ENCODE measurements around the gene ETV7. TPM values are rescaled to one million over a fixed set of nuclear protein-coding genes. Genes with fewer than 3 reads are reported as not detected.

Gene ETV7
- total RNA-seq, 5 donors from 2014 or later (not counting 1 experiment from before 2014, with no cell fraction given), result 0.44 to 3.3 (median 1.1) TPM

- POLR2A ChIA-PET, result interaction anchor here in 1 of 2 donors (0.6 kb wide), 1 partner anchor 412 kb away, joined by 3 read pairs; no protein-coding TSS in a partner anchor
- H3K27me3 ChIP-seq (replicated peaks in 1 of 2; ENCODE audit: control insufficient read depth in 2 of 2, extremely low read depth in 1 of 2, insufficient read depth in 2 of 2, low read length in 1 of 2), result peaks cover 0 to 6% of the 10 kb centered on the region in 2 experiments
- no peaks in the 10 kb centered on the region for H3K9me3 Mint-ChIP-seq
- H3K27ac Mint-ChIP-seq, result no peak overlapping the region
- peaks cover 0 to 14% of the 10 kb centered on the region in 2 donors for H3K27me3 Mint-ChIP-seq
- no peak overlapping the region for H3K27ac ChIP-seq (ENCODE audit: low read length)
- ATAC-seq (replicated peaks in 1 of 4), result no peak
- H3K36me3 ChIP-seq (ENCODE audit: control insufficient read depth in 2 of 2, extremely low read depth in 1 of 2, insufficient read depth in 1 of 2, low read length in 1 of 2), result no peaks in the 10 kb centered on the region
- 92% methylated on average over 9 of the region's 9 CpGs for WGBS (ENCODE audit: insufficient coverage)
- H3K4me3 ChIP-seq (ENCODE audit: control insufficient read depth in 1 of 2, extremely low read depth in 1 of 2, low read length in 1 of 2), result no peak overlapping the region
- H3K4me3 Mint-ChIP-seq, result no peak overlapping the region
- no peaks in the 10 kb centered on the region for H3K4me1 Mint-ChIP-seq
- H3K36me3 Mint-ChIP-seq, result peaks cover 23% of the 10 kb centered on the region
- CTCF ChIA-PET, result no interaction called here
- no peaks in the 10 kb centered on the region for H3K9me3 ChIP-seq
- no peaks in the 10 kb centered on the region for H3K4me1 ChIP-seq (ENCODE audit: control insufficient read depth in 1 of 2, extremely low read depth in 1 of 2, insufficient read depth in 2 of 2, low read length in 2 of 2)
- no peak for DNase-seq
These were observed 16.3 kb downstream of the ETV7 start for GRCh38 chr6:36371211-36371610.

GRCh38 chr6:36370638-36371037 is 16.8 kb downstream of the ETV7 start:
- H3K27ac ChIP-seq (ENCODE audit: low read length), result no peak overlapping the region
- Mint-ChIP-seq H3K36me3 (peaks cover 20% of the 10 kb centered on the region), H3K4me3 (no peak overlapping the region), H3K4me1 (no peaks in the 10 kb centered on the region), H3K27me3 (peaks cover 0 to 14% of the 10 kb centered on the region in 2 donors), H3K27ac (no peak overlapping the region), H3K9me3 (no peaks in the 10 kb centered on the region)
- no peaks in the 10 kb centered on the region for H3K9me3 ChIP-seq
- no peaks in the 10 kb centered on the region for H3K36me3 ChIP-seq (ENCODE audit: control insufficient read depth in 2 of 2, extremely low read depth in 1 of 2, insufficient read depth in 1 of 2, low read length in 1 of 2)
- WGBS (ENCODE audit: insufficient coverage), result no CpG with 5 or more reads among the region's 2 CpGs
- ChIA-PET POLR2A (interaction anchor here in 1 of 2 donors (0.6 kb wide), 1 partner anchor 413 kb away, joined by 3 read pairs; no protein-coding TSS in a partner anchor), CTCF (interaction anchor here in 1 of 2 donors (0.6 kb wide), 1 partner anchor 329 kb away, joined by 8 read pairs; no protein-coding TSS in a partner anchor)
- DNase-seq (no peak), ATAC-seq (replicated peaks in 1 of 4) (no peak)
- peaks cover 0 to 6% of the 10 kb centered on the region in 2 experiments for H3K27me3 ChIP-seq (replicated peaks in 1 of 2; ENCODE audit: control insufficient read depth in 2 of 2, extremely low read depth in 1 of 2, insufficient read depth in 2 of 2, low read length in 1 of 2)
- H3K4me3 ChIP-seq (ENCODE audit: control insufficient read depth in 1 of 2, extremely low read depth in 1 of 2, low read length in 1 of 2), result no peak overlapping the region
- H3K4me1 ChIP-seq (ENCODE audit: control insufficient read depth in 1 of 2, extremely low read depth in 1 of 2, insufficient read depth in 2 of 2, low read length in 2 of 2), result no peaks in the 10 kb centered on the region

- no peaks in the 10 kb centered on the region for H3K9me3 ChIP-seq
- ATAC-seq (replicated peaks in 1 of 4) (no peak), DNase-seq (peak in 1 of 35 experiments; percentile 10)
- POLR2A ChIA-PET, result no interaction called here
- CTCF ChIA-PET, result no interaction called here
- Mint-ChIP-seq H3K9me3 (no peaks in the 10 kb centered on the region), H3K36me3 (peaks cover 20% of the 10 kb centered on the region), H3K4me3 (no peak overlapping the region), H3K4me1 (no peaks in the 10 kb centered on the region), H3K27me3 (peaks cover 0 to 14% of the 10 kb centered on the region in 2 donors), H3K27ac (no peak overlapping the region)
- H3K27ac ChIP-seq (ENCODE audit: low read length), result no peak overlapping the region
- H3K36me3 ChIP-seq (ENCODE audit: control insufficient read depth in 2 of 2, extremely low read depth in 1 of 2, insufficient read depth in 1 of 2, low read length in 1 of 2), result no peaks in the 10 kb centered on the region
- H3K27me3 ChIP-seq (replicated peaks in 1 of 2; ENCODE audit: control insufficient read depth in 2 of 2, extremely low read depth in 1 of 2, insufficient read depth in 2 of 2, low read length in 1 of 2), result peaks cover 0 to 6% of the 10 kb centered on the region in 2 experiments
- WGBS (ENCODE audit: insufficient coverage), result 95% methylated on average over 11 of the region's 14 CpGs
- no peak overlapping the region for H3K4me3 ChIP-seq (ENCODE audit: control insufficient read depth in 1 of 2, extremely low read depth in 1 of 2, low read length in 1 of 2)
- no peaks in the 10 kb centered on the region for H3K4me1 ChIP-seq (ENCODE audit: control insufficient read depth in 1 of 2, extremely low read depth in 1 of 2, insufficient read depth in 2 of 2, low read length in 2 of 2)
These were observed 18.3 kb downstream of the ETV7 start for GRCh38 chr6:36368921-36369865.

GRCh38 chr6:36368421-36368820 is 19.0 kb downstream of the ETV7 start:
- CTCF ChIA-PET, result interaction anchor here in 1 of 2 donors (0.8 kb wide), 1 partner anchor 27 kb away, joined by 3 read pairs; no protein-coding TSS in a partner anchor
- H3K27me3 Mint-ChIP-seq, result peaks cover 0 to 14% of the 10 kb centered on the region in 2 donors

GRCh38 chr6:36367743-36368142 is 19.7 kb downstream of the ETV7 start:
- H3K27ac Mint-ChIP-seq, result no peak overlapping the region
- H3K27me3 ChIP-seq (replicated peaks in 1 of 2; ENCODE audit: control insufficient read depth in 2 of 2, extremely low read depth in 1 of 2, insufficient read depth in 2 of 2, low read length in 1 of 2), result peaks cover 0 to 6% of the 10 kb centered on the region in 2 experiments
- H3K36me3 ChIP-seq (ENCODE audit: control insufficient read depth in 2 of 2, extremely low read depth in 1 of 2, insufficient read depth in 1 of 2, low read length in 1 of 2), result no peaks in the 10 kb centered on the region
- DNase-seq (no peak), ATAC-seq (replicated peaks in 1 of 4) (no peak)
- no peaks in the 10 kb centered on the region for H3K4me1 ChIP-seq (ENCODE audit: control insufficient read depth in 1 of 2, extremely low read depth in 1 of 2, insufficient read depth in 2 of 2, low read length in 2 of 2)
- H3K27ac ChIP-seq (ENCODE audit: low read length), result no peak overlapping the region
- H3K4me1 Mint-ChIP-seq, result no peaks in the 10 kb centered on the region
- no peak overlapping the region for H3K4me3 ChIP-seq (ENCODE audit: control insufficient read depth in 1 of 2, extremely low read depth in 1 of 2, low read length in 1 of 2)
- no peak overlapping the region for H3K4me3 Mint-ChIP-seq
- H3K36me3 Mint-ChIP-seq, result peaks cover 18% of the 10 kb centered on the region
- H3K27me3 Mint-ChIP-seq, result peaks cover 0 to 11% of the 10 kb centered on the region in 2 donors
- no peaks in the 10 kb centered on the region for H3K9me3 ChIP-seq
- CTCF ChIA-PET, result interaction anchor here in 1 of 2 donors (0.8 kb wide), 1 partner anchor 27 kb away, joined by 3 read pairs; no protein-coding TSS in a partner anchor
- POLR2A ChIA-PET, result interaction anchor here in 1 of 2 donors (0.6 kb wide), 1 partner anchor 392 kb away, joined by 3 read pairs; no protein-coding TSS in a partner anchor
- WGBS (ENCODE audit: insufficient coverage), result no CpG with 5 or more reads among the region's 3 CpGs
- H3K9me3 Mint-ChIP-seq, result no peaks in the 10 kb centered on the region

More at GRCh38 chr6:36368421-36368820, 19.0 kb downstream of the ETV7 start:
- no peaks in the 10 kb centered on the region for H3K4me1 ChIP-seq (ENCODE audit: control insufficient read depth in 1 of 2, extremely low read depth in 1 of 2, insufficient read depth in 2 of 2, low read length in 2 of 2)
- H3K27me3 ChIP-seq (replicated peaks in 1 of 2; ENCODE audit: control insufficient read depth in 2 of 2, extremely low read depth in 1 of 2, insufficient read depth in 2 of 2, low read length in 1 of 2), result peaks cover 0 to 6% of the 10 kb centered on the region in 2 experiments
- Mint-ChIP-seq H3K36me3 (peaks cover 20% of the 10 kb centered on the region), H3K4me1 (no peaks in the 10 kb centered on the region), H3K4me3 (no peak overlapping the region), H3K9me3 (no peaks in the 10 kb centered on the region), H3K27ac (no peak overlapping the region)
- no peak overlapping the region for H3K27ac ChIP-seq (ENCODE audit: low read length)
- no peaks in the 10 kb centered on the region for H3K9me3 ChIP-seq
- WGBS (ENCODE audit: insufficient coverage), result 80% methylated on average over 1 of the region's 1 CpG
- POLR2A ChIA-PET, result interaction anchor here in 1 of 2 donors (0.6 kb wide), 1 partner anchor 392 kb away, joined by 3 read pairs; no protein-coding TSS in a partner anchor
- H3K36me3 ChIP-seq (ENCODE audit: control insufficient read depth in 2 of 2, extremely low read depth in 1 of 2, insufficient read depth in 1 of 2, low read length in 1 of 2), result no peaks in the 10 kb centered on the region
- DNase-seq (no peak), ATAC-seq (replicated peaks in 1 of 4) (no peak)
- no peak overlapping the region for H3K4me3 ChIP-seq (ENCODE audit: control insufficient read depth in 1 of 2, extremely low read depth in 1 of 2, low read length in 1 of 2)

- no peak overlapping the region for H3K4me3 Mint-ChIP-seq
- no peak for DNase-seq
- H3K27ac Mint-ChIP-seq, result no peak overlapping the region
- ChIA-PET POLR2A (no interaction called here), CTCF (no interaction called here)
- Histone ChIP-seq H3K36me3 (ENCODE audit: control insufficient read depth in 2 of 2, extremely low read depth in 1 of 2, insufficient read depth in 1 of 2, low read length in 1 of 2) (no peaks in the 10 kb centered on the region), H3K9me3 (no peaks in the 10 kb centered on the region), H3K4me1 (ENCODE audit: control insufficient read depth in 1 of 2, extremely low read depth in 1 of 2, insufficient read depth in 2 of 2, low read length in 2 of 2) (peaks cover 0 to 7% of the 10 kb centered on the region in 2 experiments), H3K27me3 (replicated peaks in 1 of 2; ENCODE audit: control insufficient read depth in 2 of 2, extremely low read depth in 1 of 2, insufficient read depth in 2 of 2, low read length in 1 of 2) (no peaks in the 10 kb centered on the region), H3K27ac (ENCODE audit: low read length) (no peak overlapping the region), H3K4me3 (ENCODE audit: control insufficient read depth in 1 of 2, extremely low read depth in 1 of 2, low read length in 1 of 2) (no peak overlapping the region)
- no peaks in the 10 kb centered on the region for H3K27me3 Mint-ChIP-seq
- peaks cover 2 to 5% (median 4%) of the 10 kb centered on the region in 3 donors for H3K4me1 Mint-ChIP-seq
- H3K36me3 Mint-ChIP-seq, result peaks cover 5% of the 10 kb centered on the region
- ATAC-seq (replicated peaks in 1 of 4), result no peak
- H3K9me3 Mint-ChIP-seq, result no peaks in the 10 kb centered on the region
- WGBS (ENCODE audit: insufficient coverage), result 87% methylated on average over 8 of the region's 19 CpGs
These were observed 22.6 kb downstream of the ETV7 start for GRCh38 chr6:36364669-36365479.

Data from T-cell (primary cell).